Osteoblast (primary cell): ENCODE measurements around the gene SUPT6H. TPM values are rescaled to one million over a fixed set of nuclear protein-coding genes. Genes with fewer than 3 reads are reported as not detected.

Experiments
- DNase-seq: peaks from one replicate; pipeline ENCODE4 v3.0.0; 2011; ENCODE audit warnings: low spot score, mixed read lengths; ENCODE audit not compliant: insufficient read length; ENCODE audit errors: missing footprints
- H2AFZ ChIP-seq: 2 replicates; pipeline ENCODE4 v1.6.0; 2011; ENCODE audit warnings: mild to moderate bottlenecking, low read length
- H3K27ac ChIP-seq: 2 replicates; pipeline ENCODE4 v1.5.1; 2011; ENCODE audit warnings: mild to moderate bottlenecking, low read depth, low read length, moderate library complexity
- H3K27me3 ChIP-seq: 2 replicates; pipeline ENCODE4 v1.6.0; 2012; ENCODE audit warnings: mild to moderate bottlenecking, control low read depth, inconsistent platforms, low read length, moderate library complexity; ENCODE audit not compliant: insufficient read depth
- H3K36me3 ChIP-seq: 2 replicates; pipeline ENCODE4 v1.5.1; 2011; ENCODE audit warnings: mild to moderate bottlenecking, low read length, control low read depth, moderate library complexity; ENCODE audit not compliant: insufficient read depth
- H3K4me1 ChIP-seq: 2 replicates; pipeline ENCODE4 v1.5.1; 2011; ENCODE audit warnings: mild to moderate bottlenecking, low read length, control low read depth, moderate library complexity; ENCODE audit not compliant: insufficient read depth
- H3K4me2 ChIP-seq: 2 replicates; pipeline ENCODE4 v1.6.0; 2011; ENCODE audit warnings: mild to moderate bottlenecking, low read length; ENCODE audit not compliant: insufficient read depth
- H3K4me3 ChIP-seq: fragments of 200-600 bp; sonication (generic); 3 replicates; pipeline ENCODE4 v1.5.1; 2012; ENCODE audit warnings: mild to moderate bottlenecking, low read length, inconsistent platforms; ENCODE audit not compliant: insufficient read depth
- H3K79me2 ChIP-seq: 2 replicates; pipeline ENCODE4 v1.6.0; 2012; ENCODE audit warnings: mild to moderate bottlenecking, low read length, control low read depth, inconsistent platforms; ENCODE audit not compliant: insufficient read depth
- H3K9me3 ChIP-seq: 2 replicates; pipeline ENCODE4 v1.5.1; 2011; ENCODE audit warnings: low read depth, low read length, control low read depth
- H4K20me1 ChIP-seq: 2 replicates; pipeline ENCODE4 v1.6.0; 2012; ENCODE audit warnings: mild to moderate bottlenecking, low read length, control low read depth; ENCODE audit not compliant: insufficient read depth
- CTCF ChIP-seq: IDR thresholded peaks from 2 replicates; pipeline ENCODE4 v1.5.1; 2011; ENCODE audit warnings: mild to moderate bottlenecking, low read depth, low read length, moderate library complexity; ENCODE audit errors: extremely low read depth
- total RNA-seq: library from RNA; depleted of rRNA; stranded (reverse); fragments of >200 nt; gene quantifications from 2 replicates; pipeline ENCODE4 v1.2.3, GENCODE V29; 2012

SUPT6H gene
- total RNA-seq, 1 donor = 47.4 TPM

- Histone ChIP-seq H3K9me3 (no peaks in the 10 kb centered on the region), H4K20me1 (peaks cover 3% of the 10 kb centered on the region), H3K27ac (no peak overlapping the region), H3K27me3 (no peaks in the 10 kb centered on the region), H3K4me2 (no peak overlapping the region), H3K4me3 (no peak overlapping the region), H2AFZ (no peak overlapping the region), H3K36me3 (no peaks in the 10 kb centered on the region), H3K4me1 (peaks cover 16% of the 10 kb centered on the region), H3K79me2 (peaks cover 15% of the 10 kb centered on the region)
- peak; percentile 69 for DNase-seq
- no peak for TF ChIP-seq CTCF
These were observed 78.7 kb downstream of the SUPT6H start for GRCh38 chr17:28740406-28741357.

GRCh38 chr17:28741358-28742349 lies 79.6 kb downstream of the SUPT6H start:
- Histone ChIP-seq H3K79me2 (peaks cover 25% of the 10 kb centered on the region), H3K36me3 (peaks cover 4% of the 10 kb centered on the region), H4K20me1 (peaks cover 12% of the 10 kb centered on the region), H3K27me3 (no peaks in the 10 kb centered on the region), H2AFZ (no peak overlapping the region), H3K4me3 (no peak overlapping the region), H3K9me3 (no peaks in the 10 kb centered on the region), H3K4me1 (peaks cover 25% of the 10 kb centered on the region), H3K4me2 (no peak overlapping the region), H3K27ac (no peak overlapping the region)
- no peak for TF ChIP-seq CTCF
- peak; percentile 77 for DNase-seq

- peaks cover 28% of the 10 kb centered on the region for H3K4me1 ChIP-seq
- H3K4me2 ChIP-seq = peak within 1 kb of the TSS; percentile 88
- DNase-seq = peak; percentile 98
- no peaks in the 10 kb centered on the region for H3K9me3 ChIP-seq
- no peaks in the 10 kb centered on the region for H3K27me3 ChIP-seq
- peak within 1 kb of the TSS; percentile 94 for H3K27ac ChIP-seq
- peak within 1 kb of the TSS; percentile 71 for H2AFZ ChIP-seq
- H4K20me1 ChIP-seq = peaks cover 30% of the 10 kb centered on the region
- TF ChIP-seq CTCF = no peak
- peaks cover 17% of the 10 kb centered on the region for H3K36me3 ChIP-seq
- peak within 1 kb of the TSS; percentile 80 for H3K4me3 ChIP-seq
- H3K79me2 ChIP-seq = peaks cover 43% of the 10 kb centered on the region
These were observed 81.5 kb downstream of the SUPT6H start, which contains the start of gene TRAF4 for GRCh38 chr17:28743243-28744103. Gene TRAF4 (plus strand): TSS chr17:28744011. CDS start chr17:28744113, 102 bp downstream.
